Activated T-helper 1 cell treated with anti-CD3 and anti-CD28 coated beads, Interleukin-12 subunit alpha, Interleukin-12 subunit beta, Interleukin-2, Interleukin-4 antibody, amounts not matched to agents 30 ng/mL and 10 ng/mL and 1 ng/mL, durations not matched to agents 14 hours and 24 hours and 36 hours (primary cell): ENCODE measurements around the gene LRIG1. TPM values are rescaled to one million over a fixed set of nuclear protein-coding genes. Genes with fewer than 3 reads are reported as not detected.

Source experiments
- DNase-seq: peaks from one replicate; pipeline ENCODE4 v3.0.0; 2021; ENCODE audit warnings: low spot score
- H3K27ac Mint-ChIP-seq: one replicate; pipeline ENCODE4 v1.8.0; 2021; ENCODE audit warnings: mild to moderate bottlenecking, mixed read lengths
- H3K27me3 Mint-ChIP-seq: one replicate; pipeline ENCODE4 v1.8.0; 2022; ENCODE audit warnings: mild to moderate bottlenecking, moderate library complexity, mixed read lengths; ENCODE audit not compliant: insufficient read depth
- H3K36me3 Mint-ChIP-seq: one replicate; pipeline ENCODE4 v1.8.0; 2021; ENCODE audit warnings: low read depth, mixed read lengths
- H3K4me1 Mint-ChIP-seq: one replicate; pipeline ENCODE4 v1.8.0; 2021; ENCODE audit warnings: low read depth, mixed read lengths
- H3K4me3 Mint-ChIP-seq: one replicate; pipeline ENCODE4 v1.8.0; 2021; ENCODE audit warnings: mild to moderate bottlenecking, moderate library complexity, mixed read lengths
- H3K9me3 Mint-ChIP-seq: one replicate; pipeline ENCODE4 v1.8.0; 2021; ENCODE audit warnings: mixed read lengths
- intact Hi-C: fragments of 100-400 bp; cut with micrococcal nuclease; formaldehyde crosslinking; loops from one replicate; pipeline ENCODE4 v1.15.1; 2024
- total RNA-seq: library from RNA; stranded (reverse); gene quantifications from 2 replicates; pipeline ENCODE4 v1.2.3, GENCODE V29; 2022

LRIG1 gene
- total RNA-seq, 1 donor from 2014 or later = 57.4 TPM

- no peak for DNase-seq
- H3K4me1 Mint-ChIP-seq = peaks cover 43% of the 10 kb centered on the region
Measured at GRCh38 chr3:66393333-66394005, 107.4 kb downstream of the LRIG1 start.

GRCh38 chr3:66392966-66393332 is 107.9 kb downstream of the LRIG1 start:
- Mint-ChIP-seq H3K4me3 (no peak overlapping the region), H3K36me3 (peaks cover 53% of the 10 kb centered on the region), H3K27me3 (no peaks in the 10 kb centered on the region), H3K27ac (no peak overlapping the region), H3K4me1 (peaks cover 43% of the 10 kb centered on the region), H3K9me3 (no peaks in the 10 kb centered on the region)
- DNase-seq = no peak
- intact Hi-C loops = loop anchor here (5.0 kb wide), 1 partner anchor 424 kb away; no protein-coding TSS in a partner anchor

More at GRCh38 chr3:66393333-66394005, 107.4 kb downstream of the LRIG1 start:
- Mint-ChIP-seq H3K27me3 (no peaks in the 10 kb centered on the region), H3K27ac (peak overlapping the region; percentile 55), H3K36me3 (peaks cover 52% of the 10 kb centered on the region), H3K4me3 (peak overlapping the region; percentile 1), H3K9me3 (no peaks in the 10 kb centered on the region)
- intact Hi-C loops = loop anchor here (5.0 kb wide), 1 partner anchor 424 kb away; no protein-coding TSS in a partner anchor

- Mint-ChIP-seq H3K27ac (no peak overlapping the region), H3K4me3 (no peak overlapping the region)
- intact Hi-C loops = loop anchor here (5.0 kb wide), 1 partner anchor 425 kb away; no protein-coding TSS in a partner anchor
Measured at GRCh38 chr3:66392512-66392911, 108.3 kb downstream of the LRIG1 start.

GRCh38 chr3:66390013-66390412 is 110.8 kb downstream of the LRIG1 start:
- Mint-ChIP-seq H3K27me3 (no peaks in the 10 kb centered on the region), H3K36me3 (peaks cover 65% of the 10 kb centered on the region), H3K4me3 (no peak overlapping the region), H3K27ac (no peak overlapping the region), H3K4me1 (peaks cover 50% of the 10 kb centered on the region), H3K9me3 (no peaks in the 10 kb centered on the region)
- intact Hi-C loops = loop anchor here (5.0 kb wide), 1 partner anchor 427 kb away; no protein-coding TSS in a partner anchor
- DNase-seq = no peak

More at GRCh38 chr3:66392512-66392911, 108.3 kb downstream of the LRIG1 start:
- H3K4me1 Mint-ChIP-seq = peaks cover 43% of the 10 kb centered on the region
- no peaks in the 10 kb centered on the region for H3K9me3 Mint-ChIP-seq
- no peak for DNase-seq
- no peaks in the 10 kb centered on the region for H3K27me3 Mint-ChIP-seq
- peaks cover 50% of the 10 kb centered on the region for H3K36me3 Mint-ChIP-seq

- no peaks in the 10 kb centered on the region for H3K27me3 Mint-ChIP-seq
- H3K4me1 Mint-ChIP-seq = peaks cover 27% of the 10 kb centered on the region
- H3K9me3 Mint-ChIP-seq = no peaks in the 10 kb centered on the region
- no peak for DNase-seq
- no peak overlapping the region for H3K4me3 Mint-ChIP-seq
- H3K27ac Mint-ChIP-seq = peak overlapping the region; percentile 11
- intact Hi-C loops = no loop called here
- peaks cover 71% of the 10 kb centered on the region for H3K36me3 Mint-ChIP-seq
Measured at GRCh38 chr3:66386925-66387650, 113.7 kb downstream of the LRIG1 start.

GRCh38 chr3:66386011-66386924 is 114.6 kb downstream of the LRIG1 start:
- intact Hi-C loops = no loop called here
- Mint-ChIP-seq H3K4me3 (no peak overlapping the region), H3K27me3 (no peaks in the 10 kb centered on the region), H3K4me1 (peaks cover 27% of the 10 kb centered on the region), H3K9me3 (no peaks in the 10 kb centered on the region), H3K27ac (no peak overlapping the region), H3K36me3 (peaks cover 71% of the 10 kb centered on the region)
- DNase-seq = no peak

- no peak for DNase-seq
- Mint-ChIP-seq H3K4me3 (no peak overlapping the region), H3K4me1 (peaks cover 21% of the 10 kb centered on the region), H3K36me3 (peaks cover 72% of the 10 kb centered on the region), H3K27me3 (no peaks in the 10 kb centered on the region), H3K9me3 (no peaks in the 10 kb centered on the region), H3K27ac (no peak overlapping the region)
- intact Hi-C loops = no loop called here
Measured at GRCh38 chr3:66385066-66385465, 115.8 kb downstream of the LRIG1 start.

- H3K27ac Mint-ChIP-seq = peak overlapping the region; percentile 57
- H3K4me1 Mint-ChIP-seq = peaks cover 12% of the 10 kb centered on the region
- intact Hi-C loops = no loop called here
Measured at GRCh38 chr3:66383998-66384745, 116.7 kb downstream of the LRIG1 start.

GRCh38 chr3:66383023-66383422 is 117.8 kb downstream of the LRIG1 start:
- Mint-ChIP-seq H3K4me1 (peaks cover 16% of the 10 kb centered on the region), H3K36me3 (peaks cover 71% of the 10 kb centered on the region), H3K9me3 (no peaks in the 10 kb centered on the region), H3K27ac (no peak overlapping the region), H3K4me3 (no peak overlapping the region), H3K27me3 (no peaks in the 10 kb centered on the region)
- DNase-seq = no peak
- intact Hi-C loops = no loop called here

More at GRCh38 chr3:66383998-66384745, 116.7 kb downstream of the LRIG1 start:
- Mint-ChIP-seq H3K27me3 (no peaks in the 10 kb centered on the region), H3K36me3 (peaks cover 75% of the 10 kb centered on the region), H3K4me3 (no peak overlapping the region), H3K9me3 (no peaks in the 10 kb centered on the region)
- no peak for DNase-seq

- Mint-ChIP-seq H3K4me1 (peaks cover 17% of the 10 kb centered on the region), H3K27ac (no peak overlapping the region), H3K36me3 (peaks cover 71% of the 10 kb centered on the region), H3K4me3 (no peak overlapping the region), H3K27me3 (no peaks in the 10 kb centered on the region), H3K9me3 (no peaks in the 10 kb centered on the region)
- intact Hi-C loops = no loop called here
- DNase-seq = no peak
Measured at GRCh38 chr3:66382142-66382541, 118.7 kb downstream of the LRIG1 start.

GRCh38 chr3:66381626-66382025 is 119.2 kb downstream of the LRIG1 start:
- DNase-seq = no peak
- intact Hi-C loops = no loop called here
- no peak overlapping the region for H3K4me3 Mint-ChIP-seq
- H3K4me1 Mint-ChIP-seq = peaks cover 12% of the 10 kb centered on the region
- H3K27ac Mint-ChIP-seq = no peak overlapping the region
- no peaks in the 10 kb centered on the region for H3K27me3 Mint-ChIP-seq
- H3K9me3 Mint-ChIP-seq = no peaks in the 10 kb centered on the region
- peaks cover 70% of the 10 kb centered on the region for H3K36me3 Mint-ChIP-seq
